Adrenal gland (tissue), 12 donors: ENCODE measurements around the gene ZNF57. TPM values are rescaled to one million over a fixed set of nuclear protein-coding genes. Genes with fewer than 3 reads are reported as not detected.

Experiments
- DNase-seq, 7 donors: peaks; one replicate each; pipeline ENCODE4 v3.0.0-alpha.2; 2019 to 2020
- H3K27ac ChIP-seq, 5 donors: fragments of 200-600 bp; sonication (generic) in 4 of 5; 1 replicate in 3 of 5; 2 replicates in 2 of 5; pipeline versions ENCODE4 v1.5.1 to v1.8.0; 2016 to 2020; ENCODE audit warnings: mild to moderate bottlenecking in 1 of 5
- H3K27me3 ChIP-seq: fragments of 200-600 bp; 2 replicates; pipeline ENCODE4 v1.8.0; 2021
- H3K36me3 ChIP-seq, 2 donors: fragments of 200-600 bp; replicated peaks in 1 of 2; 1 replicate in 1 of 2; 2 replicates in 1 of 2; pipeline versions ENCODE4 v1.5.1 to v1.8.0; 2018 to 2022
- H3K4me1 ChIP-seq, 2 donors: fragments of 200-600 bp; replicated peaks in 1 of 2; 1 replicate in 1 of 2; 2 replicates in 1 of 2; pipeline versions ENCODE4 v1.5.1 to v1.8.0; 2018 to 2021
- H3K4me3 ChIP-seq, 4 donors: fragments of 200-600 bp; sonication (generic) in 3 of 4; one replicate each; pipeline ENCODE4 v1.5.1; 2016 to 2018
- H3K9me3 ChIP-seq, 3 donors: fragments of 200-600 bp; sonication (generic) in 1 of 3; replicated peaks in 1 of 3; 1 replicate in 2 of 3; 2 replicates in 1 of 3; pipeline versions ENCODE4 v1.5.1 to v1.8.0; 2016 to 2021
- POLR2A ChIP-seq, 2 donors: fragments of 450-650 bp; IDR thresholded peaks; one replicate each; pipeline ENCODE4 v1.6.1; 2017; ENCODE audit warnings: antibody characterized with exemption in 2 of 2, mild to moderate bottlenecking in 2 of 2, moderate library complexity in 1 of 2
- WGBS, 4 donors: extraction: QIAGEN DNeasy Blood & Tissue Kit in 2 of 4; methylation state at CpG; one replicate each; pipeline versions ENCODE4 v1.1.5 to v1.1.7; 2013 to 2017; 5-methylcytosine and 5-hydroxymethylcytosine counted together
- intact Hi-C, 2 donors: fragments of 100-400 bp; cut with DNase I; formaldehyde crosslinking; loops; one replicate each; pipeline versions ENCODE4 v1.14.1 to v1.15.0; 2022 to 2023
- polyA plus RNA-seq, 3 donors: library from polyadenylated mRNA; stranded (reverse); fragments of 200-250 nt in 2 of 3; fragments of 350-450 nt in 1 of 3; fragmentation: Illumina TruSeq in 1 of 3; extraction: RNeasy Lipid Tissue Mini Kit (QIAGEN cat#74804) in 1 of 3; gene quantifications; one replicate each; pipeline ENCODE4 v1.2.3, GENCODE V29; 2013 to 2014
- total RNA-seq, 9 donors: library from RNA; depleted of rRNA in 4 of 9; stranded (reverse); fragments of >200 nt in 4 of 9; fragments of 120-200 nt in 1 of 9; fragmentation: NEBNext Ultra II Directional in 1 of 9; extraction: Animal tissue kit (Norgen Biotek cat#: 25700) in 1 of 9; gene quantifications; one replicate each; pipeline versions ENCODE4 v1.1.0 to v1.2.4, GENCODE V29; 2013 to 2023
- TF ChIP-seq, protein P1 (sequence below), 6 experiments: fragments of 450-650 bp in 4 of 6; fragments of 200-600 bp in 2 of 6; sonication (generic) in 1 of 6; IDR thresholded peaks; 1 replicate in 5 of 6; 2 replicates in 1 of 6; pipeline versions ENCODE4 v1.5.1 to v1.8.0; 2016 to 2021; ENCODE audit warnings: antibody characterized with exemption in 6 of 6, mild to moderate bottlenecking in 2 of 6, moderate library complexity in 1 of 6
- donor health status: healthy with polysubstance abuse.
- donor health status: Bipolar disorder and iron deficiency.
- donor health status: DM: yes; HTN: yes; CAD: no.
- donor health status: DM: no; HTN: no; CAD: no.
- donor health status: DM: no; HTN: no; CAD: no.
- donor health status: DM: yes; HTN: yes; CAD: no.

The ZNF57 gene
- total and polyA plus RNA-seq, 12 donors: 2.6 to 5.7 (median 3.4) TPM

DNA sequence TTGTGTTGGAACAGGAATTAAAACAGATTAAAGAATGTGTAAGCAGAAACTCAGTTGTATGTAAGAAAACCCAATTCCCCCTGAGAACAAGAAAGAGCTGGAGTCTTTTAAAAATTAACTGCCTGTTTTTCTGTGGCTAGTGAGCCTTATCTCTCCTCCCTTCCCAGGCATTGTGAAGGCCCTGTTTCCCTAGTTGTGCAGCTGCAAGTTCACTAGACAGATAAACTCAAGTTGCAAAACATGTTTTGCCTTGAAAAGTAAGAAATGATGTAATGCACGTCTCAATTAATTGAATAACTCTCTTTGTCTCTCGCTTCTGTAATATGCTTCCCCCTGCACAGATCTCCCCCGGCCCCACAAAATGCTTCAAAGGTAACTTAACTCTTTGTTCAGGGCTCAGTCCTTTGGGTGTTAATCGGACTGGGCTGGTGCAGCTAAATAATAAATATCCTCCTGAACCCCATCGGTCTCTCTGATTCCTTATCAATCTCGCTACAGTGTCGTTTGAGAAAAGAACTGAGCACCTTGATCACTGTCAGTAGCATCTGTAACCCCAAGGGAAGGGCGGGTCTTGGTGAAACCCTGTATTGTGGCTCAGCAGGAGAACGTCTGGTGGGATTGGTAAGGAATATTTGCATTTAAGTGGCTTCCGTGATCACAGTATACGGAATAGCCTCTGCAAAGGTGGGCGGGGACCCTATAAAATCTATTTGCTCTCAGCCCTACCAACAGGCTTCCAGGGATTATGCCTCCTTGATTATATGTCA is 35.2 kb upstream of the ZNF57 start:
- no peaks in the 10 kb centered on the region for H3K36me3 ChIP-seq
- DNase-seq: no peak
- H3K27me3 ChIP-seq: no peaks in the 10 kb centered on the region
- no peak overlapping the region for H3K27ac ChIP-seq
- H3K4me1 ChIP-seq: no peaks in the 10 kb centered on the region
- H3K9me3 ChIP-seq: no peaks in the 10 kb centered on the region
- 62 to 71% (median 66%) methylated on average over 11 to 12 of the region's 12 CpGs for WGBS, 4 donors
- no peak overlapping the region for H3K4me3 ChIP-seq
- no peak for TF ChIP-seq POLR2A (IDR thresholded peaks at IDR 0.05)
- TF ChIP-seq, protein P1, sequence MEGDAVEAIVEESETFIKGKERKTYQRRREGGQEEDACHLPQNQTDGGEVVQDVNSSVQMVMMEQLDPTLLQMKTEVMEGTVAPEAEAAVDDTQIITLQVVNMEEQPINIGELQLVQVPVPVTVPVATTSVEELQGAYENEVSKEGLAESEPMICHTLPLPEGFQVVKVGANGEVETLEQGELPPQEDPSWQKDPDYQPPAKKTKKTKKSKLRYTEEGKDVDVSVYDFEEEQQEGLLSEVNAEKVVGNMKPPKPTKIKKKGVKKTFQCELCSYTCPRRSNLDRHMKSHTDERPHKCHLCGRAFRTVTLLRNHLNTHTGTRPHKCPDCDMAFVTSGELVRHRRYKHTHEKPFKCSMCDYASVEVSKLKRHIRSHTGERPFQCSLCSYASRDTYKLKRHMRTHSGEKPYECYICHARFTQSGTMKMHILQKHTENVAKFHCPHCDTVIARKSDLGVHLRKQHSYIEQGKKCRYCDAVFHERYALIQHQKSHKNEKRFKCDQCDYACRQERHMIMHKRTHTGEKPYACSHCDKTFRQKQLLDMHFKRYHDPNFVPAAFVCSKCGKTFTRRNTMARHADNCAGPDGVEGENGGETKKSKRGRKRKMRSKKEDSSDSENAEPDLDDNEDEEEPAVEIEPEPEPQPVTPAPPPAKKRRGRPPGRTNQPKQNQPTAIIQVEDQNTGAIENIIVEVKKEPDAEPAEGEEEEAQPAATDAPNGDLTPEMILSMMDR (IDR thresholded peaks at IDR 0.05): no peak
- intact Hi-C loops: loop anchor here in 1 of 2 donors (5.0 kb wide), 1 partner anchor 218 kb away; no protein-coding TSS in a partner anchor

DNA sequence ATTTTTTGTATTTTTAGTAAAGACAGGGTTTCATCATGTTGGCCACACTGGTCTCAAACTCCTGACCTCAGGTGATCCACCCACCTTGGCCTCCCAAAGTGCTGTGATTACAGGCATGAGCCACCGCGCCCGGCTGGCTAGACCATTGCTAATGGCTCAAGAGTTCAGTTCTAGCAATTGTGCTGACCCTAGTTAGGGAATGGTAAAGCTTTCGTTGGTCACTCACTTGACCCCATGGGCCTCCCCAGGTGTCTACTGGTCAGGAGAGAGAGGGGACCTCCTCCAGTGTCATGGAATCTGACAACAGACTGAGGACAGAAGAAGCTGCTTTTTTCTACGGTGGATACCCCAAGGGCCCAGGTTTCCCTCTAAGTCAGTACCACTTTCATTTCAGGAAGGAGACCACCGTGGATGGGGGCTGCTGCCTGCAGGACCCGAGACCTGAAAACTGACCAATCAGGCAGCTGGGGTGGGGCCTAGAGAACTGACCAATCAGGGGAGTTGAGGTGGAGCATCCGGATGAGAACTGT is 34.2 kb upstream of the ZNF57 start:
- no peak for DNase-seq
- Histone ChIP-seq H3K36me3 (no peaks in the 10 kb centered on the region), H3K27me3 (no peaks in the 10 kb centered on the region), H3K4me3 (no peak overlapping the region), H3K4me1 (no peaks in the 10 kb centered on the region), H3K9me3 (no peaks in the 10 kb centered on the region), H3K27ac (no peak overlapping the region)
- 77 to 83% (median 79%) methylated on average over 7 to 8 of the region's 8 CpGs for WGBS, 4 donors
- TF ChIP-seq, protein P1 (IDR thresholded peaks at IDR 0.05): no peak
- no peak for TF ChIP-seq POLR2A (IDR thresholded peaks at IDR 0.05)
- intact Hi-C loops: loop anchor here in 1 of 2 donors (5.0 kb wide), 1 partner anchor 219 kb away; no protein-coding TSS in a partner anchor

DNA sequence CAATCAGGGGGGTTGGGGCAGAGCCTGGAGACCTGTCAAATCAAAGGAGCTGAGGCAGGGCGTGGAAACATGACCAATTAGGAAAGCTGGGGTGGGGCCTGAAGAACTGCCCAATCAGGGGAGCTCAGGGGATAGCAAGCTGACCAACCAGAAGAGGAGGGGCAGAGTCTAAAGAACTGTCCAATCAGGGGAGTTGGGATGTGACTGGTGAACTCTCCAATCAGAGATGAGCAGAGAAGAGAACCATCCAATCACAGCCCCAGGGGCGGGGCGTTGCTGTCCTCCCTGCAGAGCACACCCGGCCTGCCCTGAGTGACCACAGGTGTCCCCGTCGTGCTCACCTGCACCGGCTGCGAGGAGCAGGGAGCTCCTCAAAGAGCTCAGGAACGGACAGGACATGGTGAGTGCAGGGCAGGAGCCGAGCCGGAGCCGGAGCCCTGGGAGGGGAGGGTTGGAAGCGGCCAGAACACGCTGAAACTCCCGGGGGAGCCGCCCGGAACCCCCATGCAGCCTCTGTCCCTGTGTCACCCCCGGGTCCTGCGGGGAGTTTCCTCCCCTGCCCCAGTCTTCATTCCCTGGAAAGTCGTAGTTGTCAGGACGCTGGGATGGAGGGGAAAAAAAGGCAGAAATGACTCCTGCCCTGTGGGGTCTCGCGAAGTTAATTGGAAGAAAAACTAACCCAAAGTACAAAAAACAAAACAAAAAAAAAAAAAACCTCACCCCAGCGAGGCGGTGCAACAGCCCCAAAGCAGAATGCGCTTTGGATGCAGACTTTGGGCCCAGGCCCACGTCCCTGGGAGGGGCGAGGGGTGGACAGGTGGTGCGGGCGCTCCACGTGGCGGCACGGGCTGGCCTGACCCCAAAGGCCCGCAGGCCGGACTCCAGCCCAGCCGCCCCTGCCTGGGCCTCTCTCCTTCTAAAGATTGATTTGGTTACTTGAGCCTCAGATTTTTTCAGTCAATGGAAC is 33.4 kb upstream of the ZNF57 start, which contains the start of gene ZNF556:
Gene ZNF556 (plus strand): TSS at position 311 of the 967 bp plus-strand sequence. CDS start 87 bp downstream, at position 398.
- Histone ChIP-seq H3K4me1 (no peaks in the 10 kb centered on the region), H3K9me3 (no peaks in the 10 kb centered on the region), H3K27ac (no peak within 1 kb of the TSS), H3K36me3 (no peaks in the 10 kb centered on the region), H3K27me3 (no peaks in the 10 kb centered on the region), H3K4me3 (peak within 1 kb of the TSS in 1 of 4 donors; percentile 26)
- intact Hi-C loops: loop anchor here in 1 of 2 donors (5.0 kb wide), 1 partner anchor 220 kb away; no protein-coding TSS in a partner anchor
- DNase-seq: peak in 2 of 7 donors; percentile 9 to 40
- 76 to 84% (median 83%) methylated on average over 29 to 36 of the region's 36 CpGs for WGBS, 4 donors
- TF ChIP-seq POLR2A (IDR thresholded peaks at IDR 0.05): no peak
- TF ChIP-seq, protein P1 (IDR thresholded peaks at IDR 0.05): no peak
